Heart left ventricle (tissue), 13 donors: Measurements from ENCODE around the gene TUBB3.

Source experiments
- POLR2A ChIP-seq, 2 donors: fragments of 450-650 bp; IDR thresholded peaks; one replicate each; pipeline ENCODE4 v1.6.1; 2017; ENCODE audit warnings: antibody characterized with exemption in 2 of 2, mild to moderate bottlenecking in 2 of 2, moderate library complexity in 2 of 2
- TF ChIP-seq, protein P1 (sequence below), 12 donors: fragments of 200-600 bp; sonication (generic) in 4 of 12; IDR thresholded peaks; one replicate each; pipeline versions ENCODE4 v1.5.0 to v1.8.0; 2018 to 2022; ENCODE audit warnings: antibody characterized with exemption in 12 of 12, mild to moderate bottlenecking in 5 of 12
- donor health status: ischemic (EF 13 %, LVEDD 7.1; RV severe dilation, severe dysfunction).
- donor health status: DM: no; HTN: yes; CAD: no.
- donor health status: DM: no; HTN: no; CAD: no.
- donor health status: ischemic (EF 25% LVEDD 6.9; RV normal size, moderate dysfunction).
- donor health status: ischemic (EF 25% LVEDD 5.7; RV mildly dilated, moderate dysfunction).
- donor health status: ischemic (EF 35%, LVEDD 5.7; RV mildly dilated, moderate dysfunction).
- donor health status: nonischemic (EF 11% LVEDD 7.7; RV severe dilation, severe dysfunction).
- donor health status: DM: yes; HTN: yes; CAD: no.
- donor health status: PGD.
- donor health status: ischemic (EF 29% LVEDD 5.4; RV normal size, mild dysfunction).
- donor health status: nonischemic (EF 23%, LVEDD 6.1; RV moderate dilation, normal function).

DNA sequence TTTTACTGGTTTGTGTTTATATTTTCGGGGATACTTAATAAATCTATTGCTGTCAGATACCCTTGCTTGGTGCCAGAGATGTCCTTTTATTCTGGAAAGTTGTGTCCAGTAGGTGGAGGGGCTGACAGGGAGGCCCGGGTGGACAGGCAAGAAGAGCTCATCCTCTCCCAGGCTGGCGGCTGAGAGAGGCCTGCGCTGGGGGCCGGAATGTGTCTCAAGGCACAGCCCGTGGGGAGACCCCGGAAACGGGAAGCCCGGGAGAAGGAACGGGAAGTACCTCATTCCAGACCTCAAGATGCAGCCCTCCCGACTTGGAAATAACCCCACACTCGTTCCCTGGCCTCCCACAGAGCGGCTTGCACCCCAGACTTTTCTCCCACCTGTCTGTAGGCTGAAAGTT, 12.9 kb downstream of the TUBB3 start:
- TF ChIP-seq, protein P1, sequence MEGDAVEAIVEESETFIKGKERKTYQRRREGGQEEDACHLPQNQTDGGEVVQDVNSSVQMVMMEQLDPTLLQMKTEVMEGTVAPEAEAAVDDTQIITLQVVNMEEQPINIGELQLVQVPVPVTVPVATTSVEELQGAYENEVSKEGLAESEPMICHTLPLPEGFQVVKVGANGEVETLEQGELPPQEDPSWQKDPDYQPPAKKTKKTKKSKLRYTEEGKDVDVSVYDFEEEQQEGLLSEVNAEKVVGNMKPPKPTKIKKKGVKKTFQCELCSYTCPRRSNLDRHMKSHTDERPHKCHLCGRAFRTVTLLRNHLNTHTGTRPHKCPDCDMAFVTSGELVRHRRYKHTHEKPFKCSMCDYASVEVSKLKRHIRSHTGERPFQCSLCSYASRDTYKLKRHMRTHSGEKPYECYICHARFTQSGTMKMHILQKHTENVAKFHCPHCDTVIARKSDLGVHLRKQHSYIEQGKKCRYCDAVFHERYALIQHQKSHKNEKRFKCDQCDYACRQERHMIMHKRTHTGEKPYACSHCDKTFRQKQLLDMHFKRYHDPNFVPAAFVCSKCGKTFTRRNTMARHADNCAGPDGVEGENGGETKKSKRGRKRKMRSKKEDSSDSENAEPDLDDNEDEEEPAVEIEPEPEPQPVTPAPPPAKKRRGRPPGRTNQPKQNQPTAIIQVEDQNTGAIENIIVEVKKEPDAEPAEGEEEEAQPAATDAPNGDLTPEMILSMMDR (IDR thresholded peaks at IDR 0.05), result no peak
- no peak for TF ChIP-seq POLR2A (IDR thresholded peaks at IDR 0.05)
